Daoy (cell line): ENCODE results near the gene RPS6KB2. TPM values are rescaled to one million over a fixed set of nuclear protein-coding genes. Genes with fewer than 3 reads are reported as not detected.
A peak's percentile ranks its signal among the peaks of the same experiment; 100 is the strongest.

Experiments used
- DNase-seq: peaks from one replicate; pipeline ENCODE4 v3.0.0-alpha.2; 2015; ENCODE audit warnings: low read depth
- total RNA-seq: library from RNA; depleted of rRNA; stranded (reverse); fragments of >200 nt; shearing (Covaris generic); gene quantifications from 2 replicates; pipeline ENCODE4 v1.2.3, GENCODE V29; 2014

The RPS6KB2 gene
- total RNA-seq, 1 experiment from 2014 or later, result 42.5 TPM

DNA sequence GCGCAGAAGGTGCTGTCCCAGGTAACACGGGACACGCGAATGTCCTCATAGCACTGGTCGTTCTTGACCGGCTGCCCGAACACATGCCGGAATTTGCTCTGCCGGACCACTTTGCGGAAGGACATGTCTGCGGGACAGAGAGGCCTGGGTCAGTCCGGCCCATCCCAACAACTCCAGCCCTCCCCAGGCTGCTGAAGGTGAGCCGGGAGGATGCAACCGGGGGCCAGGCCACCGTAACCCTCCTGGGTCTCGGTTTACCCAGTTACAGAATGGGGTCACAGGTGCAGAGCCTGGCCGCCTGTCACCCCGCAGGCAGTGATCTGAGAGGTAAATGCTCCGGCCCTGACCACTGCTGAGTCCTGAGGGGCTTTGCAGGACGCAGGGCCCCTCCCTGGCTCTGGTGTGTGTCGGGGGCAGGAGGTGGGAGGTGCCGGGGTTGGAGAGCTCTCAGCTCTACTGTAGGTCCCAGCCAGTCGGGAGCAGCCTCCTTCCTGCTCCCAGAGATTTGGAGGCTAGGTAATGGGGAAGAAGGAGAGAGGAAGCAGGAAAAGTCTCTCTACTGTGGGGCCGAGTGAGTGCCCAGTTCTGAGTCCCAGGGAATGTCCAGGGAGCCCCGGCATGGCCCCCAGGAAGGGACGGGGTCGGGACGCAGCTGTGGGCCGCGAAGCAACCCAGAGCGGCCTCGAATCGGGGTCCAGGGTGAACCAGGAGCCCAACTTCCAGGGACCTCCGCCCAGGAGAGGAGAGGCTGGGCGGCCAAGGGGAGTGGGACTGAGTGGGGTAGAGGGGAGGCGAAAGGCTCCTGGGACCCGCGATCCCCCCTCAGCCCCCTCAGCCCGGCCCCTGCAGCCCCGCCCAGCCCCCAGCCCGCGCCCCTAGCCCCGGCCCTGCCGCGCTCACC, 14.5 kb downstream of the RPS6KB2 start:
- no peak for DNase-seq

DNA sequence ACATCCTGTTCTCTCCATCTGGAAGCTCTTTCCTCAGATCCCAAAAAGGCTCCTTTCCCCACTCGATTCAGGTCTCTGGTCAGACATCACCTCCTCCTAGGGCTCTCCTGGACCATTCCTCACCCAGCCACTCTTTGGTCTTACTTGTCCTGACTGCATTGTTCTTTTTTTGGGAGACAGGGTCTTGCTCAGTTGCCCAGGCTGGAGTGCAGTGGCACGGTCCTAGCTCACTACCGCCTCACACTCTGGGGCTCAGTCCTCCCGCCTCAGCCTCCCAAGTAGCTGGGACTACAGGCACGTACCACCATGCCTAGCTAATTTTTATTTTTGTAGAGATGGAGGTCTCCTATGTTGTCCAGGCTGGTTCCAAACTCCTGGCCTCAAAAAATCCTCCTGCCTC, 17.2 kb downstream of the RPS6KB2 start:
- DNase-seq, result no peak

- no peak for DNase-seq
Measured at GRCh38 chr11:67448220-67448609, 19.9 kb downstream of the RPS6KB2 start.

DNA sequence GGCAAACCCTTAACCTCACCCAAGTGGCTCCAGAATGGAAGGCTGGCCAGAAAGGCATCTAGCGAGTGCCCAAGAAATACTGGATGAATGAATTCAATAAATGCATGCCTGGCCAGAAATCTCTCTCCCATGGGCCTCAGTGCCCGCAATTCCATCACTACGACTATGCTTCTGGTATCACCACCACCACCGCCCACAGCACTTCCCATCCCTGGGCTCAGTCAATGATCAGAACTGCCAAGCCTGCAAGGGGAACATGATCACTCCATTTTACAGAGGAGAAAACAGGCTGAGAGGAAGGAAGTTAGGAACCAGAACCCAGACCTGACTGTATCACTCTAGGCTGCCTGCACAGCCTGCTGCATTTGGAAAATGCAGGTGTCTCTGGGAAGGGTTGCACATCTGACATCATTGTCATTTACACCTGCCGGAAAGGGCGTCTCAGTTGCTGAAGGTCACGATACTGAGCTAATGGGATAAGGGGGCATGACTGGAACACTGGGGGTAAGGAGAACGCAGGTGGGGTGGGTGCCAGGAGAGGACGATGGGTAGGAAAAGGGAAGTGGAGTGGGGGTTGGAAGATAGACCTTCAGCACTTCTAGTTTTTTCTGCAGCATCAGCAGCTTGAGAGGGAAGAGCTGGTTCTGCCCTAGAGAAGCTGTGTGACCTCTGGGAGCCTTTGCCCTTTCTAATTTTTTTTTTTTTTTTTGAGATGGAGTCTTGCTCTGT, 21.0 kb downstream of the RPS6KB2 start:
- no peak for DNase-seq

DNA sequence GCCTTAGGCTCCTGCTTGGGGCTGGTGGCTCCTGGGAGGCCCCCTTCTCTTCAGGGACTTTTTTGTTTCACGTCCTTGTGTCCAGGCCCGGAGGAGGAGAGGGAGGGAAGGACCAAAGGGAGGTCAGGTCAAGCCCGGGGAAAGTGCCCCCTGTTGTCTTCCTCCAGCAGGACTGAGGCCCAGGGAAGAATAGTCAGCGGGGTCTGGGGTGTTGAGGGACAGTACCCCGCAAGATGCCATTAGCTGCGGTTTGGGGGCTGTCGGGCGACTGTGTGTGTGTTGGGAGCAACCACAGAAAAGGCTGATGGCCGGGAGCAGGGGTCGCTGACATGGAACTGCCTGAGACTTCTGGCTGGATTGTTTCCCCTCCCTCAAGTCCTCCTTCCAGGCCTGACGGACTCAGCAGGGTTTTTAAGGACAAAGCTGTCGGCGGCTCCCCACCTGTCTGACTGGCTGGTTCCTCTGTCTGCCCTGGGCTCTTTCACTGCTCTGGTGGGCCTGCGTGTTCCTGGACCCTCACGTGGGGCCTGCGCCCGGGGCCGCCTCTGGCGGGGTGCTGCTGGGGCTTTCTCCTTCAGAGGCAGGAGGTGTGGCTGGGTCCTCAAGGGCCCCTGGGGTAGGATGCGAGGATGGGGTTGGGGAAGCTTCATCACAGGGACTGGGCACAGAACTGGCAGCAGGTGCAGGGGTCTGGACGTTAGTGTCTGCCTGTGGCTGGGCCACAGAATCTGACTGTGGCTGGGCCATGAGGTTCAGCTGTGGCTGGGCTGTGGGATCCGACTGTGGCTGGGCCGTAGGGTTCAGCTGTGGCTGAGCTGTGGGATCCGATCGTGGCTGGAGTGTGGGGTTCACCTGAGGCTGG, 22.7 kb downstream of the RPS6KB2 start:
- no peak for DNase-seq

- DNase-seq, result no peak
Measured at GRCh38 chr11:67451658-67451976, 23.3 kb downstream of the RPS6KB2 start.

- no peak for DNase-seq
Measured at GRCh38 chr11:67452141-67452952, 24.1 kb downstream of the RPS6KB2 start, which contains the start of gene GPR152. TSS of gene GPR152 (minus strand) at chr11:67452729. CDS start at chr11:67452724, 5 bp downstream.

- no peak for DNase-seq
Measured at GRCh38 chr11:67453816-67454732, 25.8 kb downstream of the RPS6KB2 start.

- DNase-seq, result no peak
Measured at GRCh38 chr11:67455054-67455453, 26.8 kb downstream of the RPS6KB2 start, which contains the start of gene CABP4. TSS of gene CABP4 (plus strand) at chr11:67455354. CDS start at chr11:67455424, 70 bp downstream.

GRCh38 chr11:67456068-67456705, 27.9 kb downstream of the RPS6KB2 start:
- no peak for DNase-seq

DNA sequence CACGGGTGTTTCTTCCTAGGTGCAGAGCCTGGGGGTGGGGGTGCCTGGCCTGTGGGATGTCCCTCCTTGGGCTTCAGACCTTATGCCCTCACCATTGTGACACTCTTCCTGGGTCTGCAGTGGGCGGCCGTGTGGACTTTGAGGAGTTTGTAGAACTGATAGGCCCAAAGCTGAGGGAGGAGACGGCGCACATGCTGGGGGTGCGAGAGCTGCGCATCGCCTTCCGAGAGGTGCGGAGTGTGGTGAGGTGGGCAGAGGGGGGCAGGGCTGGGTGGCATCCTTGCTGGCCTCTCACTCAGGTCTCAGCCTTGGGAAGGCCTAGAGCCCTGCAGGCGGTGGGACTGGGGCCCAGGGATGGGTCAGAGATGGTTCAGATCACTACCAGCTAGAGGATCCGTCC, 29.2 kb downstream of the RPS6KB2 start:
- no peak for DNase-seq

GRCh38 chr11:67458266-67458665, 30.0 kb downstream of the RPS6KB2 start:
- no peak for DNase-seq

- DNase-seq, result no peak
Measured at GRCh38 chr11:67463186-67463585, 34.9 kb downstream of the RPS6KB2 start.

GRCh38 chr11:67463680-67464410, 35.6 kb downstream of the RPS6KB2 start:
- peak; percentile 87 for DNase-seq

GRCh38 chr11:67464411-67465188, 36.3 kb downstream of the RPS6KB2 start:
- DNase-seq, result peak; percentile 90

DNA sequence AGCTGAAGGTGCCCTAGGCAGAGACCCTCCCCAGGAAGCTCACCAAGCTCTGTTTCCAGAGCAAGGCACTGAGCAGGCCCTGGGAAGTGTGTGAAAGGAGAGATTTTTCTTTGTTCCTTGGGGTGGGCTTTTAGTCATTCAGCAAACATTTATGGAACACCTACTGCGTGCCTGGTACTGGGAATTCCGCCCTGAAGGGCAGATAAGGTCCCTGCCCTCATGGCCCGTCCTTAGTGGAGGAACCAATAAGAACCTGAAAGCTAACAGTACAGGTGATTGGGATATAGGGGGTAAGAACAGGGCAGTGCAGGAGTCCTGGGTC, 36.9 kb downstream of the RPS6KB2 start:
- no peak for DNase-seq

DNA sequence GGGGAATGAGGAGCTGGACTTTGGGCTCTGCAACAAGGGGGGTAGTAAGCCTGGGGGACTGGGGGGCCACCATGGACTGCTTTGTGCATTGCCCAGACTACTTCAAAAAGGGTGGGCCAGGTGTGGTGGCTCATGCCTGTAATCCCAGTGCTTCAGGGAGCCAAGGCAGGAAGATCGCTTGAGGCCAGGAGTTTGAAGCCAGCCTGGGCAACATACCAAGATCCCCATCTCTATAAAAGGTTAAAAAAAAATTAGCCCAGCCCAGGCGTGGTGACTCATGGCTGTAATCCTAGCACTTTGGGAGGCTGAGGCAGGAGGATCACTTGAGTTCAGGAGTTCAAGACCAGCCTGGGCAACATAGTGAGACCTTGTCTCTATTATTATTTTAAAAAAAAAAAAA, 37.2 kb downstream of the RPS6KB2 start:
- DNase-seq, result peak; percentile 56

DNA sequence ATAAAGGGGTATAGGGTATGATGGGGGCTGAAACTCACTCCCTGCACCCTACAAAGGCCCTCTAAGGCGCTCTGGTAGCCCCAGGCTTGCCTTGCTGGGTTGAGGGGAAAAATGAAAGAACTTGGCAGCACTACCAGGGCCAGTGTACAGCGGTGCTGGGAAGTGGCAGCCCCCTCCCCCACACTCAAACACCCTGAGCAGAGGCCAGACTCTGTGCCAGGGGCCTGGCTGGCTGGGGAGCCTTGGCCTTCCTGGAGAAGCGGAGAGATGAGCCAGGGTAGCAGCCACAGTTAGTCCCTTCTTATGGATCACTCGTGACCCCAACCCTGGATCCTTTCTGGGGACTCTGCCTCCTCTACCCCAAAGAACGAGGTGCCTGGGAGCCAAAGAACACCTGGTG, 38.1 kb downstream of the RPS6KB2 start:
- DNase-seq, result no peak
